Upper lobe of left lung (tissue), 6 donors: ENCODE data around the gene DPH2. TPM values are rescaled to one million over a fixed set of nuclear protein-coding genes. Genes with fewer than 3 reads are reported as not detected.

Source experiments
- ATAC-seq, 2 donors: fragments of 200-7000 bp; cut with Tn5 transposase; one replicate each; pipeline ENCODE4 v1.9.1; 2022; ENCODE audit warnings: mild to moderate bottlenecking in 2 of 2, moderate library complexity in 2 of 2; ENCODE audit not compliant: low FRiP score in 2 of 2
- DNase-seq, 2 donors: peaks; one replicate each; pipeline ENCODE4 v3.0.0-alpha.2; 2019 to 2020
- H3K27ac ChIP-seq, 4 donors: fragments of 200-600 bp; sonication (generic); one replicate each; pipeline ENCODE4 v1.5.1; 2016 to 2019
- H3K27me3 ChIP-seq, 4 donors: fragments of 200-600 bp; sonication (generic); one replicate each; pipeline ENCODE4 v1.5.1; 2017 to 2019
- H3K36me3 ChIP-seq, 4 donors: fragments of 200-600 bp; sonication (generic); one replicate each; pipeline ENCODE4 v1.5.1; 2016 to 2019
- H3K4me1 ChIP-seq, 4 donors: fragments of 200-600 bp; sonication (generic); one replicate each; pipeline ENCODE4 v1.5.1; 2018 to 2019
- H3K4me3 ChIP-seq, 4 donors: fragments of 200-600 bp; sonication (generic); one replicate each; pipeline ENCODE4 v1.5.1; 2017 to 2019; ENCODE audit warnings: mild to moderate bottlenecking in 2 of 4, moderate library complexity in 1 of 4
- H3K9me3 ChIP-seq, 4 donors: fragments of 200-600 bp; sonication (generic); one replicate each; pipeline ENCODE4 v1.5.1; 2018 to 2019
- EP300 ChIP-seq, 4 donors: sonication (generic); formaldehyde crosslinking; IDR thresholded peaks; one replicate each; pipeline ENCODE4 v1.5.1; 2017; ENCODE audit warnings: antibody characterized with exemption in 4 of 4, control low read depth in 2 of 4
- POLR2A ChIP-seq, 4 donors: fragments of 450-650 bp; IDR thresholded peaks; one replicate each; pipeline ENCODE4 v1.5.1; 2016 to 2017; ENCODE audit warnings: antibody characterized with exemption in 4 of 4, mild to moderate bottlenecking in 2 of 4
- POLR2AphosphoS5 ChIP-seq, 2 donors: sonication (generic); formaldehyde crosslinking; IDR thresholded peaks; one replicate each; pipeline ENCODE4 v1.5.1; 2017; ENCODE audit warnings: antibody characterized with exemption in 2 of 2
- WGBS, 2 donors: methylation state at CpG; one replicate each; pipeline ENCODE4 v1.1.5; 2017 to 2018; 5-methylcytosine and 5-hydroxymethylcytosine counted together
- total RNA-seq, 6 donors: library from RNA; depleted of rRNA in 4 of 6; stranded (reverse); fragments of >200 nt in 4 of 6; gene quantifications; one replicate each; pipeline versions ENCODE4 v1.1.0 to v1.2.1, GENCODE V29; 2016 to 2021
- TF ChIP-seq, protein P1 (sequence below), 6 experiments: fragments of 450-650 bp in 4 of 6; fragments of 200-600 bp in 2 of 6; sonication (generic) in 2 of 6; IDR thresholded peaks; one replicate each; pipeline ENCODE4 v1.5.1; 2016 to 2019; ENCODE audit warnings: antibody characterized with exemption in 6 of 6
- donor health status: DM: no; HTN: no; CAD: no; lungs with moderate emphysema.
- donor health status: DM: no; HTN: yes; CAD: no; lungs with severe emphysema.

Gene DPH2
- total RNA-seq, 6 donors from 2014 or later = 12.9 to 30.4 (median 16.6) TPM

- no peaks in the 10 kb centered on the region for H3K9me3 ChIP-seq
- peak within 1 kb of the TSS; percentile 74 to 85 (median 80) for H3K27ac ChIP-seq
- H3K36me3 ChIP-seq = no peaks in the 10 kb centered on the region
- TF ChIP-seq, protein P1, sequence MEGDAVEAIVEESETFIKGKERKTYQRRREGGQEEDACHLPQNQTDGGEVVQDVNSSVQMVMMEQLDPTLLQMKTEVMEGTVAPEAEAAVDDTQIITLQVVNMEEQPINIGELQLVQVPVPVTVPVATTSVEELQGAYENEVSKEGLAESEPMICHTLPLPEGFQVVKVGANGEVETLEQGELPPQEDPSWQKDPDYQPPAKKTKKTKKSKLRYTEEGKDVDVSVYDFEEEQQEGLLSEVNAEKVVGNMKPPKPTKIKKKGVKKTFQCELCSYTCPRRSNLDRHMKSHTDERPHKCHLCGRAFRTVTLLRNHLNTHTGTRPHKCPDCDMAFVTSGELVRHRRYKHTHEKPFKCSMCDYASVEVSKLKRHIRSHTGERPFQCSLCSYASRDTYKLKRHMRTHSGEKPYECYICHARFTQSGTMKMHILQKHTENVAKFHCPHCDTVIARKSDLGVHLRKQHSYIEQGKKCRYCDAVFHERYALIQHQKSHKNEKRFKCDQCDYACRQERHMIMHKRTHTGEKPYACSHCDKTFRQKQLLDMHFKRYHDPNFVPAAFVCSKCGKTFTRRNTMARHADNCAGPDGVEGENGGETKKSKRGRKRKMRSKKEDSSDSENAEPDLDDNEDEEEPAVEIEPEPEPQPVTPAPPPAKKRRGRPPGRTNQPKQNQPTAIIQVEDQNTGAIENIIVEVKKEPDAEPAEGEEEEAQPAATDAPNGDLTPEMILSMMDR (IDR thresholded peaks at IDR 0.05) = peak in 1 of 6 experiments; percentile 25
- TF ChIP-seq EP300 (IDR thresholded peaks at IDR 0.05) (no peak), POLR2A (IDR thresholded peaks at IDR 0.05) (peak in 1 of 4 donors; percentile 60), POLR2AphosphoS5 (IDR thresholded peaks at IDR 0.05) (peak; percentile 8 to 50)
- H3K4me3 ChIP-seq = peak within 1 kb of the TSS; percentile 66 to 82 (median 78)
- WGBS, 2 donors = 1% methylated on average over 19 to 47 of the region's 66 CpGs
- no peaks in the 10 kb centered on the region for H3K27me3 ChIP-seq
- DNase-seq (peak; percentile 93 to 96), ATAC-seq (peak; percentile 88 to 93)
- peaks cover 14 to 20% (median 15%) of the 10 kb centered on the region in 4 donors for H3K4me1 ChIP-seq
These were observed 21.8 kb downstream of the DPH2 start, which contains the start of gene CCDC24 for GRCh38 chr1:43991476-43992231. Gene CCDC24 (plus strand): TSS chr1:43991599. CDS start chr1:43991879, 280 bp downstream.

- WGBS, 2 donors = 45% methylated on average over 10 to 11 of the region's 11 CpGs
- H3K4me1 ChIP-seq = peaks cover 14 to 20% (median 15%) of the 10 kb centered on the region in 4 donors
- peak overlapping the region; percentile 74 to 85 (median 80) for H3K27ac ChIP-seq
- DNase-seq = no peak
- no peak for TF ChIP-seq POLR2A (IDR thresholded peaks at IDR 0.05)
- TF ChIP-seq POLR2AphosphoS5 (IDR thresholded peaks at IDR 0.05) = no peak
- TF ChIP-seq, protein P1 (IDR thresholded peaks at IDR 0.05) = no peak
- TF ChIP-seq EP300 (IDR thresholded peaks at IDR 0.05) = no peak
- H3K4me3 ChIP-seq = peak overlapping the region; percentile 66 to 82 (median 78)
- ATAC-seq = no peak
- no peaks in the 10 kb centered on the region for H3K9me3 ChIP-seq
- H3K36me3 ChIP-seq = no peaks in the 10 kb centered on the region
- no peaks in the 10 kb centered on the region for H3K27me3 ChIP-seq
These were observed 22.6 kb downstream of the DPH2 start for GRCh38 chr1:43992232-43992995.

- no peak for ATAC-seq
These were observed 23.6 kb downstream of the DPH2 start for GRCh38 chr1:43993206-43993914.

GRCh38 chr1:43994071-43994470 lies 24.3 kb downstream of the DPH2 start:
- Histone ChIP-seq H3K27ac (no peak overlapping the region), H3K36me3 (no peaks in the 10 kb centered on the region), H3K4me1 (peaks cover 14 to 20% (median 15%) of the 10 kb centered on the region in 4 donors), H3K27me3 (no peaks in the 10 kb centered on the region), H3K9me3 (no peaks in the 10 kb centered on the region), H3K4me3 (no peak overlapping the region)
- 88% methylated on average over 7 of the region's 7 CpGs for WGBS, 2 donors
- no peak for TF ChIP-seq POLR2AphosphoS5 (IDR thresholded peaks at IDR 0.05)
- no peak for TF ChIP-seq EP300 (IDR thresholded peaks at IDR 0.05)
- TF ChIP-seq POLR2A (IDR thresholded peaks at IDR 0.05) = no peak
- TF ChIP-seq, protein P1 (IDR thresholded peaks at IDR 0.05) = no peak
- ATAC-seq (no peak), DNase-seq (no peak)

More at GRCh38 chr1:43993206-43993914, 23.6 kb downstream of the DPH2 start:
- H3K27ac ChIP-seq = no peak overlapping the region
- no peak for DNase-seq
- TF ChIP-seq EP300 (IDR thresholded peaks at IDR 0.05) = no peak
- no peak for TF ChIP-seq POLR2AphosphoS5 (IDR thresholded peaks at IDR 0.05)
- TF ChIP-seq, protein P1 (IDR thresholded peaks at IDR 0.05) = no peak
- no peak for TF ChIP-seq POLR2A (IDR thresholded peaks at IDR 0.05)
- H3K27me3 ChIP-seq = no peaks in the 10 kb centered on the region
- H3K4me1 ChIP-seq = peaks cover 14 to 20% (median 15%) of the 10 kb centered on the region in 4 donors
- H3K4me3 ChIP-seq = no peak overlapping the region
- H3K36me3 ChIP-seq = no peaks in the 10 kb centered on the region
- 89 to 95% methylated on average over 9 of the region's 9 CpGs for WGBS, 2 donors
- H3K9me3 ChIP-seq = no peaks in the 10 kb centered on the region
